B cell (primary cell): Measurements from ENCODE around the gene SUCLG2.

ENCODE experiments used
- EZH2 ChIP-seq: IDR thresholded peaks from 2 replicates; pipeline ENCODE4 v1.6.1; 2012; ENCODE audit warnings: borderline replicate concordance, low read depth, mild to moderate bottlenecking, moderate library complexity, low read length; ENCODE audit not compliant: insufficient read depth, poor library complexity, severe bottlenecking
- TF ChIP-seq, protein P1 (sequence below): fragments of 200-600 bp; IDR thresholded peaks from one replicate; pipeline ENCODE4 v1.8.0; 2022; ENCODE audit warnings: antibody characterized with exemption, mild to moderate bottlenecking

DNA sequence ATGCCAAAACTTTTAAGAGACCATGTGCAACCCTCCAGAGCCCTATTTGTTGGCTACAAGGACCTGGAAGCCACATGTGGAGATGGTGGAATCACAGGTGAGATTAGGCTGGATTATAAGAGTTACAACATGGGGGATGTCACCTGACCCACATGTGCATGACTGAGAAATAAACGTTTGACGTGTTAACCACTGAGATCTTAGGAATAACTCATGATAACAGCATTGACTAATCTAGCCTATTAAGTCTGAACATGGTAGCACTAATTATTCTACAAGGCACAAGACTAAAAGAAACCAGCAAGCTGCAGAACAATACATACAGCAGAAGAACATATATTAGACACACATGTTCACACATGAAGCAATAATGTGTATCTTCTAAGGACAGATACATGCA, 38.4 kb downstream of the SUCLG2 start:
- TF ChIP-seq, protein P1, sequence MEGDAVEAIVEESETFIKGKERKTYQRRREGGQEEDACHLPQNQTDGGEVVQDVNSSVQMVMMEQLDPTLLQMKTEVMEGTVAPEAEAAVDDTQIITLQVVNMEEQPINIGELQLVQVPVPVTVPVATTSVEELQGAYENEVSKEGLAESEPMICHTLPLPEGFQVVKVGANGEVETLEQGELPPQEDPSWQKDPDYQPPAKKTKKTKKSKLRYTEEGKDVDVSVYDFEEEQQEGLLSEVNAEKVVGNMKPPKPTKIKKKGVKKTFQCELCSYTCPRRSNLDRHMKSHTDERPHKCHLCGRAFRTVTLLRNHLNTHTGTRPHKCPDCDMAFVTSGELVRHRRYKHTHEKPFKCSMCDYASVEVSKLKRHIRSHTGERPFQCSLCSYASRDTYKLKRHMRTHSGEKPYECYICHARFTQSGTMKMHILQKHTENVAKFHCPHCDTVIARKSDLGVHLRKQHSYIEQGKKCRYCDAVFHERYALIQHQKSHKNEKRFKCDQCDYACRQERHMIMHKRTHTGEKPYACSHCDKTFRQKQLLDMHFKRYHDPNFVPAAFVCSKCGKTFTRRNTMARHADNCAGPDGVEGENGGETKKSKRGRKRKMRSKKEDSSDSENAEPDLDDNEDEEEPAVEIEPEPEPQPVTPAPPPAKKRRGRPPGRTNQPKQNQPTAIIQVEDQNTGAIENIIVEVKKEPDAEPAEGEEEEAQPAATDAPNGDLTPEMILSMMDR: no peak
- no peak for TF ChIP-seq EZH2
